Right renal pelvis (tissue), 4 donors: ENCODE measurements around the gene TEAD1. TPM values are rescaled to one million over a fixed set of nuclear protein-coding genes. Genes with fewer than 3 reads are reported as not detected.

Experiments
- DNase-seq, 4 donors: peaks; one replicate each; pipeline ENCODE4 v3.0.0-alpha.2; 2013; ENCODE audit warnings: low read depth in 4 of 4, low spot score in 3 of 4, missing footprints in 1 of 4
- polyA plus RNA-seq, 4 donors: library from polyadenylated mRNA; unstranded; fragments of 120-200 nt; gene quantifications; one replicate each; pipeline ENCODE4 v1.2.1, GENCODE V29; 2013; ENCODE audit not compliant: insufficient read length in 4 of 4

The TEAD1 gene
- polyA plus RNA-seq, 4 donors: 79.7 to 89.2 (median 87.6) TPM

DNA sequence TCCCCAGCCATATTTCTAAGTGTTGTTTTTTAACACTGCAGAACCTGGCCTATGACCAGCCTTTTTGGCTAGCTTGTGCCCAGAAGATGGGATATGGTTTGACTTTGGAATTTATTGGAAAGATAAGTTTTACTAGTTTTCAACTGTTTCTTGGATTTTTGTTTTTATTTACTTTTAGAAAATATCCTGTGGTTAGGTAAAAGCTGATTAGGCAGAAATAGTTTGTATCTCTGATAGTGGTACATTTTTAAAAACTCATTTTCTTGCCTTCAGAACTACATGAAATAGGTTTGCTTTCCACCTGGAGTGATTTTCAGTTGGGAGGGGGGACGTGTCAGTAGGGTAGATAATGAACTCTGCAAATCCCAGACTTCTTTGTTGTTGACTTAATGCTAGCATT, 243.6 kb downstream of the TEAD1 start:
- no peak for DNase-seq

DNA sequence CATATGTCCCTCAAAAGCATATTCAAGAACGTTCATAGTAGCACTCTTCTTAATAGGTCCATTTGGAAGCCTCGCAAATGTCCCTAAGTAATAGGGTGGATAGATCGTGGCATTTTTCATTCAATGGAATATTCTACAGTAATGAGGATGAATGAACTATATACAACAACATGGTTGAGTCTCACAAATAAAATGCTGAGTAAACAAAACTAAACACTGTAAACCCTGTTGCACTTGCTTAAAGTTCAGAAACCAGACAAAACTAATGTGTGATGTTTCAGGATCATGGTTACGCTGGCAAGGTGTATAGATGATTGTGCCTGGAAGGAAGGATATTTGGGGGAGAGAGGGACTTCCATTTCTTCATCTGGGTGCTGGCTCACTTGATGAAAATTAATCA, 244.4 kb downstream of the TEAD1 start:
- no peak for DNase-seq

DNA sequence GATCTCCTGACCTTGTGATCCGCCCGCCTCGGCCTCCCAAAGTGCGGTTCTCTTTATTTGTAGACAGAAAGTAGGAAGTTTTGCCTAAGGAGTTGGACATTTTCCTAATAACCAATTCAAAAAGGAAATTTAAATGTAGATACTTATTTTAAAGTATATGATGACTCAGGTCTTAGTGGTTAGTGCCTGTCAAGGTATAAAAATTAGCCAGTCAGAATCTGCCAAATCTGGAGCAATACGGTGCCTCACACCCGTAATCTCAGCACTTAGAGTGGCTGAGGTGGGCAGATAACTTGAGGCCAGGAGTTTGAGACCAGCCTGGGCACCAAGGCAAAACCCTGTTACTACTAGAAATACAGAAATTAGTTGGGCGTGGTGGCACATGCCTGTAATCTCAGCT, 248.2 kb downstream of the TEAD1 start:
- DNase-seq: no peak

GRCh38 chr11:12922980-12923507, 248.8 kb downstream of the TEAD1 start:
- DNase-seq: no peak

DNA sequence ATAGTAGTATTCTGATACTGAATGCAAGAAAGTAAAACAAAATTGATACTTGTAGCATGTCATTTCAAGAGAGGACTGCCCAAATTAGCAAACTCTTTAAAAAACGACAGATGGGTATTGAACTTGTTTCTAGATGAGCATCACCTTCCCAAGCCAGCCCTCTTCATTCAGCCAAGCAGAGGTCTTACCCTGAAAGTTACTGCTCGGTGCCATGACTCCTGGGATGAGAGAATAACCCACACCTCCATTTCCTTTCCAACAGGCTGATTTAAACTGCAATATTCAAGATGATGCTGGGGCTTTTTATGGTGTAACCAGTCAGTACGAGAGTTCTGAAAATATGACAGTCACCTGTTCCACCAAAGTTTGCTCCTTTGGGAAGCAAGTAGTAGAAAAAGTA, 250.4 kb downstream of the TEAD1 start:
- DNase-seq: no peak

DNA sequence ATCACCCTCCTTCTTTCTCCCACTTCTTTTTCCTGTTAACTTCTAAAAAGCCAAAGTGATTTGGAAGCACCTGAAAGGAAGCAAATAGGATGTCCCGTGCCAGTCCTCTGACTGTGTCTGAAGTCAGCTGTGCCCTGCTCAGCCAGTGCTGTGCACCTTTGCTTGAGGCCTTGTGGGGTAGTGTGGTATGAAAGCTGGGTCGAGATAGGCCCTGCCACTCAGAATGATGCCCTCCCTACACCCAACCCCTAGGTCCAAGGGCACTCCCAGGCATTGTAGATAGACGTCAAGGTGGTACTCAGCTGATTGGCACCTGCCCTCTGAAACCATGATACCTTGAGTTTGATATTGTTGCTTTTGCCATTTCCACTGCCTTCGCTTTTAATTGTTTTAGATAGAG, 251.3 kb downstream of the TEAD1 start:
- DNase-seq: no peak

DNA sequence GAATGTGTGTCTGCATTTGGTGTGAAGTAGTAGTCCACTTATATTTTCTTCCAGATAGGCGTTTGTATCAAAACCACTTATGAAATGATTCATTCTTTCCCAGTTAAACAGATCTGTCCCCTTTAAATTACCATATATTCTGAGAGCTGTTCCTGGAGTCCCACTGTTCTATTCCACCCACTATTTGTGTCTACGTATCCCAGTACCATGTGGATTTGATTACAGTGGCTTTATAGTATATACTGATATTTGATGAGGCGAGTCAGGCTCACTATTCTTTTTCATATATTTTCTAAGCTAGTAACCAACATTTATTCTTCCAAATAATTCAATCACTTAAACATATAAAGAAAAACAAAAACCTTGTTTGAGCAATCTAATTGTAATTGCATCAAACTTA, 253.0 kb downstream of the TEAD1 start:
- DNase-seq: no peak

- DNase-seq: no peak
Measured at GRCh38 chr11:12927886-12928285, 253.7 kb downstream of the TEAD1 start.

DNA sequence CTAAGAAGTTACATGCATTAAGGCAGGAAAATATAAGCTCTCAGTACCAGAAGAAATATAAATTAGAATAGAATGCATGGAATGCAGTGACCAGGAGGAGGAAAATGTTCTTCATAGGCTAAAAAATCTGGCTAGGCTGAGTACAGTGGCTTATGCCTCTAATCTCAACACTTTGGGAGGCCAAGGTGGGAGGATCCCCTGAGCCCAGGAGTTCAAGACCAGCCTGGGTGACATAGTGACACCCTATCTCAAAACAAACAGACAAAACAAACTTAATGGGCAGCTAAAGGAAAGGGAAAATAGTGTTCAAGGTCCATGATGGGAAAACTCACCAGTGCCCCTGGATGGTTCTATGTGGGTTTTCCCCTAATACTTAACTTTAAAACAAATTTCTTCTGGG, 256.6 kb downstream of the TEAD1 start:
- no peak for DNase-seq

GRCh38 chr11:12932485-12932884, 258.3 kb downstream of the TEAD1 start:
- DNase-seq: no peak

DNA sequence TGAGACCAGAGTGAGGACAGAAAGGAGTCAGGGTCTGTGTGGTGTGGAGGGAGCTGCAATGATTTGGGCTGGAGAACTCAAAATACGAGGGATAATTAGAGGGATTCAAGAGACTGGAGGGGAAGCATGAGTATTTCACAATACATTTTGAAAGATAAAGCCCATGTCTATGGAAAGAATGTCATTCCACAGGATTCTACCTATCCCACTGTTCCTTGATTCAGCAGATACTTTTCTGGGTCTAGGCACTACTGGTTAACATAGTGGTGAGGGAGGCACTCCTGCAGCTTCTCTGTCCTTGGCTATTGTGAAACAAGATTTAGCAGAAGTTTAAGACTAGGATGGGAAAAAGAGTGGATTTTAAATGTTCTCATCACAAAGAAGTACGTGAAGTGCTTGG, 262.0 kb downstream of the TEAD1 start:
- no peak for DNase-seq

GRCh38 chr11:12938590-12939247, 264.5 kb downstream of the TEAD1 start:
- DNase-seq: no peak

- DNase-seq: no peak
Measured at GRCh38 chr11:12941671-12942070, 267.4 kb downstream of the TEAD1 start.

- no peak for DNase-seq
Measured at GRCh38 chr11:12942157-12942556, 267.9 kb downstream of the TEAD1 start.

- peak in 1 of 4 donors; percentile 33 for DNase-seq
Measured at GRCh38 chr11:12943311-12943710, 269.1 kb downstream of the TEAD1 start.

- DNase-seq: no peak
Measured at GRCh38 chr11:12944889-12945288, 270.7 kb downstream of the TEAD1 start.

DNA sequence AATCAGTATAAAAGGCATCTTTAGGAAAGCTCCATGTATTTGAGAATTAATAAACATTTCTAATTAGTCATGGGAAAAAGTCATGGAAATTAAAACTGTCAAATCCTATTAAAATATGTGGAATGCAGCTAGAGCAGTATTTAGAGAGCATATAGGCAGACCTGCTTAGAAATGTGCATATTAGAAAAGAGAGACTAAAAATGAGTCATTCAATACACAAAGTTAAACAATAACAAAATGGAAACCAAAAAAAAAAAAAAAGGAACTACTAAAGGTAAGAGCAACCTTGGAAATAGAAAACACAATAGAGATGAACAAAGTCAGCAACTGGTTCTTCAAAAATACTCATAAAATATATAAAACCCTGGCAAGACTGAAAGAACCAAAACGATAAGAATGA, 275.2 kb downstream of the TEAD1 start:
- DNase-seq: no peak

GRCh38 chr11:12950670-12951069, 276.4 kb downstream of the TEAD1 start:
- DNase-seq: no peak

DNA sequence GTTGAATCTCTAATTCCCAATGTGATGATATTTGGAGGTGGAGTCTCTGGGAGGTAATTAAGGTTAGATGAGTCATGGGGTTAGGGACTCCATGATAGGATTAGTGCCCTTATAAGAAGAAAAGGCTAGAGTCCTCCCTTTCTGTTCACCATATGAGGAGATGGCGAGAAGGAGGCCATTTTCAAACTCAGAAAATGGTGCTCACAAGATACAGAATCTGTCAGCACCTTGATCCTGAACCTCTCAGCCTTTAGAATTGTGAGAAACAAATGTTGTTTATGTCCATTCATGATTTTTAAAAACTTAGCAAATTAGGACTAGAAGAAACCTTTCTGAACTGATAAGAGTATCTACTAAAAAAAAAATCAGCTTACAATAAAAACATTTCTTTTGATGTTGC, 277.2 kb downstream of the TEAD1 start:
- no peak for DNase-seq

DNA sequence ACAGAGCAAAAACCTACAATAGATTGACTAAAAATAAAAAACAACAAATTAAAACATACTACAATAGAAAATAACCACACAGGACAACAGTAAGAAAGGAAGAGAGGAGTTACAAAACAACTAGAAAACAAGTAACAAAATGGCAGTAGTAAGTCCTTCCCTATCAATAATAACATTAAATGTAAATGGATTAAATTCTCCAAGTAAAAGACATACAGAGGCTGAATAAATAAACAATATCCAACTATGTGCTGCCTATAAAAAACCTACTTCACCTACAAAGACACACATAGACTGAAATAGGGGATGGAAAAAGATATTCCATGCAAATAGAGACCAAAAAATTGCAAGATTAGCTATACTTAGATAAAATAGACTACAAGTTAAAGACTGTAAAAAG, 277.9 kb downstream of the TEAD1 start:
- DNase-seq: no peak

- no peak for DNase-seq
Measured at GRCh38 chr11:12958986-12959385, 284.8 kb downstream of the TEAD1 start.

GRCh38 chr11:12961615-12962014, 287.4 kb downstream of the TEAD1 start:
- no peak for DNase-seq

DNA sequence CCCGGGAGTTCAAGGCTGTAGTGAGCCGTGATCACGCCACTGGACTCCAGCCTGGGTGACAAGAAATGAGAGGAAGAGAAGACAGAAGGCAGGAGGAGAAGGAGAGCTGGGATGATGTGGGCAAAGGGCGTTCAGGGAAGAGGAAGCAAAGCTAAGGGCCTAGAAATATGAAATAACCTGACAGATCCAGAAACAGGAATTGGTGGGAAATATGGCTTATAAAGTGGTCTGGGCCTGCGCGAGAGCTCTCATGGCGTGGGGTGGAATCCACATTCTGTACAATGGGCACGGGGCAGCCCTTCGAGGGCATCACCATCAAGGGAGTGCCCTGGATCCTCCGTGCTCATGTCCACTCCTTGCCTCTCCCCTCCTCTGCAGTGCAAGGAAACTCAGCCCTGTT, 288.1 kb downstream of the TEAD1 start:
- DNase-seq: no peak
